ENCODE data around the gene KRTAP10-2.

DNA sequence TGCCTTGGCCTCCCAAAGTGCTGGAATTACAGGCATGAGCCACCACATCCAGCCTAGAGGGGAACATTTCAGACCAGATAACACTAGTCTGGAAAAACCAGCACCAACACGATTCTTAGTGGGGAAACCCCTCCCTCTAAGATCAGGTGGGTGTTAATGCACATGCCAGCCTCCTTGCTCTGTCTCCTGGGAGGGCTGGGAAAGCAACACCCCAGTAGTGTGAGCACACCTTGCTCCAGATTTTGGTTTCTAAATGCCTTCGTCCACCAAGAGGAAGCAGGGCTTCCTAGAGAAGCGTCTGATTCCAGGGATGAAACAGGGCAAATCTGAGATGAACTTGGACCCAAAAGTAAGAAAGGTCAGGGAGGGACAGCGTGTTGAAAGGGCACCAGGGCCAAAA, 20.0 kb upstream of the KRTAP10-2 start:
- TF ChIP-seq EZH2phosphoT487 (IDR thresholded peaks at IDR 0.05; ENCODE audit: insufficient read depth, low read depth) (no peak), EZH2 (IDR thresholded peaks at IDR 0.05; ENCODE audit: insufficient read depth, poor library complexity, severe bottlenecking) (no peak)

Data from GM23248 (cell line).